ENCODE results near the gene GGACT. TPM values are rescaled to one million over a fixed set of nuclear protein-coding genes. Genes with fewer than 3 reads are reported as not detected.
"Not testable (repeated sequence)": the region's sequence is repeated elsewhere in the genome, so short reads cannot be mapped to it uniquely, and the experiment has no call there.

The GGACT gene
- polyA plus RNA-seq, 1 donor from 2014 or later: 5.8 TPM

DNA sequence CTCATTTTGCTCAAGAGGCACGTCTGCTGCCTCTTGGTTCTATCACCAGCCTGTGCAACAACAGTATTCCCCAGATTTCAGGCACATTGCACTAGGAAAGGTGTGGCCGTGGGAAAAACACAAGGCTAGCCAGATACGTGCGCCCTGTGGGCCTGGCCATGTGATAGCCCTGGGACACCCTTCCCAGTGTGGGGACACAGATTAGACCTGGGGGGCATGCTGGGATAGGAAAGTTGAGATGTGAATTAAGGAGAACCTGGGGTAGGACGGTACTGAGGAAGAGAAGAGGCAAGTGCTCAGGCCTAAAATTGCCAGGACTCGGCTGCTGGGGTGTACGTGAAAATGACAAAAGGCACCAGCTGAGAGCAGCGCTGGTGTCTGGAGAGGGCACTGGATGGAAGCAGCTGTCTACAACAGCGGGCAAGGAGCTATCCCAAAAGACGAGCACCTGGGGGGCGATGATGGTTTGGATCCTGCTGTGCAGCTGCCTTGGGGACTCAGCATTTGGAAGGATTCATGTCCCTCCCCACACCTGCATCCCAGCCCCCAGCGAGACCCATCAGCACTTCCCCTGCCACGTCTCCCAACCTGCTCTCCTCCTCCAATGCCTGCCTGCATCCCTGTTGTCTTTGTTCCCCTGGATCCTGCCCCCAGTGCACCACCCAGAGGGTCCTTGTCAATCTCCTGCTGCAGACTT lies 54.3 kb downstream of the GGACT start:
- no peaks in the 10 kb centered on the region for H3K27me3 Mint-ChIP-seq
- H3K27ac Mint-ChIP-seq: no peak overlapping the region
- H3K9me3 Mint-ChIP-seq: no peaks in the 10 kb centered on the region

DNA sequence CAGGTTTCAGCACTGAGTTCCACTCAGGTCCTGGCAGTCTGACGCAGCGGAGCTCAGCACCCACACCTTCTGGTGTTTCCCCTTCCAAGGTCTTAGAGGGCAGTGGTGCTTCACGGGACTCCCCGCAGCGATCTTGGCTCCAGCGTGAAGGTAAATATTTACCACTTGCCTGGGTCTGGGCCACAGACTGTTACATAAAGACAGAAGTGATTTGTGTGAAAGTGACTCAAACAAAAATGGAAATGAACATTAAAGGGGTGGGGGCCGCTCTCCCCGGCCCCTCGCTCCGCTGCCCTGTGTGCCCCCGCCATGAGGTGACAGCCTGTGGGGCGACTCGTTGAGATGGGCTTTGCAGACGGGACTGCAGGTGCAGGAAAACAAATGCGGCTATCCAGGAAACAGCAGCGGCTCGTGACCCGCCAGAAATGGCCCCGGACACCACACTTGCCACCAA lies 55.0 kb downstream of the GGACT start:
- Mint-ChIP-seq H3K9me3 (no peaks in the 10 kb centered on the region), H3K27ac (no peak overlapping the region), H3K27me3 (no peaks in the 10 kb centered on the region), H3K4me3 (peak overlapping the region in 1 of 4 donors; percentile 39), H3K36me3 (peaks cover 8% of the 10 kb centered on the region), H3K4me1 (no peaks in the 10 kb centered on the region)

More for the DNA sequence above, 54.3 kb downstream of the GGACT start:
- no peaks in the 10 kb centered on the region for H3K4me1 Mint-ChIP-seq
- H3K36me3 Mint-ChIP-seq: peaks cover 8% of the 10 kb centered on the region
- peak overlapping the region in 1 of 4 donors; percentile 6 for H3K4me3 Mint-ChIP-seq

DNA sequence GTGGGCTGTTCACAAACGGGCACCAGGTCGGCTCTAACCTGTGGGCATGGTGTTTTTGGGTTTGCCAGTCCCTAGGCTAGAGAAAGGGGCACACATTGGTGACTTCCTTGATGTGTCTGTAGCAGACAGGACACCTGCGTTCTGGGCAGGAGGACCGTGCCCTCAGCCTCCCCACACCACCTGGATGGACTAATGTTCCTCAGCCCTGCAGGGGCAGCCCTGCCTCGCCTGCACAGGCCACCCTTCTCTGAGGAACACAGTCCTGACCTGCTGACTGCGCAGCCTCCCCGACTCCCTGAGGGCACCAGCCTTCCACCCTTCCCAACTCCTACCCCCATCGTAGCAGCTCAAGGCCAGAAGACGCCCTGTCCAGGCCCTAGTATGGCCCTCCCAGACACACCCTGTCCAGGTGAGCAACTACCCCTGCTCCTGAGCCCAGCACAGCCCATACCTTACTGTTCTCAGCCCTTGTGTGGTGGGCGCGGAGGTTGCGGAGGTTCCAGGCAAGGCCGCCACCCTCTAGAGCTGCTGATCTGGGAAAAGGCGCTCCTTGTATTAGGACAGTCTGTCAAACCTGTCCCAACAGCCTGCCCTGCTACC lies 55.7 kb downstream of the GGACT start:
- Mint-ChIP-seq H3K27ac (no peak overlapping the region), H3K36me3 (peaks cover 8% of the 10 kb centered on the region), H3K4me1 (no peaks in the 10 kb centered on the region), H3K9me3 (no peaks in the 10 kb centered on the region), H3K27me3 (no peaks in the 10 kb centered on the region), H3K4me3 (peak overlapping the region in 1 of 4 donors; percentile 44)

DNA sequence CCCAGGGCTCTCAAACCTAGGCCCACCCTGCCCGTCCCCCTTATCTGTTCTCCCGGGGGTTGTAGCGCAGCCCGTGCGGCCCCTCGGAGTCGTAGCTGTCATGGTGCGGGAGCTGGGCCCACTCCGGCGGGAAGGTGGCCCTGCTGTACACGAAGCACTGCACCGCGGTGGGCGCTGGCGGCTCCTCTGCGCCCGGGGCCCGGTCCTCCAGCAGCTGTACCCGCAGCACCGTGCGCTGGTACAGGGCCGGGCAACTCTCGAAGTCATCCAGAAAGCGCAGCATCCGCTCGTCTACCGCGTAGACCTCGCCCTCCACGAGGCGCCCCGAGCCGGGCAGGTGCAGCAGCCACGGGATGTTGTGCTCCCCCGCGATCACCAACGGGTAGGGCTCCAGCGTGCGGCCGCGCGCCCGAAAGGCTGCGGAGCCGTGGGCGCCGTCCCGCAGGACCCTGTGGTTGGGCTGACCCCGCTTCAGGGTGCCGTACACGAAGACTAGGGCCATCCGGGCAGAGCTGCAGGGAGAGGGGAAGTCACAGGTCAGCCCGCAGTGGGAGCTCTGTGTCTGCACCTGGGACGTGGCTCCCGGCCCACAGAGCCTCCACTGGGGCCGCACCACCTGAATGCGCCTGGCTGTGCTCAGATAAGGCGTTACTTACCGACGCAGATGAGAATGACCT lies 56.4 kb downstream of the GGACT start:
- no peak overlapping the region for H3K27ac Mint-ChIP-seq

DNA sequence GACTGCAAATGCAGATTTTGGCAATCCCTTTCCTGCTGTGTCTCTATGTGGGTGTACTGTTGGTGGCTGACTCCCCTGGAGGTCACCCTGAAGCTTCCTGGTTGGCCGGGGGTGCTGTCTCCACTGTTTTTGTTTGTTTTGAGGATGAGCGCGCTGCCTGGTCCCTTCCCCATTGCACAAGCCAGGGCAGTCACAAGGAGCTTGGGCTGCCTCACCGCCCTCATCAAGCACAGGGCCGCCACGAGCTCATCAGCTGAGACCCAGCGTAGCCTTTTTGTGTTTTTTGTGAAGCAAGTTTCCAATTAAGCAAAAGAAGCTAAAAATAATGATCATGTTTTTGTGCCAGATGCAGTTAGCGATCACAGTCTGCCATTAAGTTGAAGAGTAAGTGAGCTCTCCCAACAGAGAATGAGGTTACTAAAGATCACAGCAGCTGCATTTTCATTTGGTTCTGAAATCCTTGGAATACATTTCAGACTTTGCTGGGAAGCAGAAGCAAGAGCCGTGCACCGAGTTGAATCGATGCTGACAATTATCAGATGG lies 57.8 kb downstream of the GGACT start:
- Mint-ChIP-seq H3K4me3 (peak overlapping the region in 1 of 4 donors; percentile 51), H3K27me3 (no peaks in the 10 kb centered on the region), H3K36me3 (peaks cover 6% of the 10 kb centered on the region), H3K4me1 (no peaks in the 10 kb centered on the region), H3K9me3 (no peaks in the 10 kb centered on the region), H3K27ac (no peak overlapping the region)

More for the DNA sequence above, 56.4 kb downstream of the GGACT start:
- H3K4me1 Mint-ChIP-seq: no peaks in the 10 kb centered on the region
- H3K27me3 Mint-ChIP-seq: no peaks in the 10 kb centered on the region
- H3K36me3 Mint-ChIP-seq: peaks cover 8% of the 10 kb centered on the region
- H3K4me3 Mint-ChIP-seq: no peak overlapping the region
- H3K9me3 Mint-ChIP-seq: no peaks in the 10 kb centered on the region

DNA sequence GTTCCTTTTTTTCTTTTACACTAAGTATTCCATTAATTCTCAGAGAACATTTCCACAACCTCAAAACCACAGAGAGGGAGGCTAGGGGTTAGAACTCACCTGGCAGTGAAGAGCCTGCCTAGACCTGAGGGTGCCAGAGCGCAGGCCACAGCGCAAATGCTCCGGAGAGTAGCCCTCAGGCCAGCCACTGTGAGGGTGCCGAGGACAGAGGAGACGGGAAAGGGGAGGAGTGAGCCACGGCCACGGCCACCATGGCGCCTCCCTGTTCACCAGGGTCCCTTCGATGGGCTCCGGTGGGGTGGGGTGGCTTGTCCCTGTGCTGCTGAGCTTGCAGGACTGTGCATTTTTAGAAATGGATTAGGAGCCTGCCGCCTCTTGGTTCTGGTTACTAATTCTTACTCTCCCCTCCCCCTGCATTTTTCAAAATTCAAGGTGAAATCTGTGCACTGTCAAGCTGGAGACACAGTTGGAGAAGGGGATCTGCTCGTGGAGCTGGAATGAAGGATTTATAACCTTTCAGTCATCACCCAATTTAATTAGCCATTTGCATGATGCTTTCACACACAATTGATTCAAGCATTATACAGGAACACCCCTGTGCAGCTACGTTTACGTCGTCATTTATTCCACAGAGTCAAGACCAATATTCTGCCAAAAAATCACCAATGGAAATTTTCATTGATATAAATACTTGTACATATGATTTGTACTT lies 58.8 kb downstream of the GGACT start:
- H3K4me3 Mint-ChIP-seq: no peak overlapping the region

DNA sequence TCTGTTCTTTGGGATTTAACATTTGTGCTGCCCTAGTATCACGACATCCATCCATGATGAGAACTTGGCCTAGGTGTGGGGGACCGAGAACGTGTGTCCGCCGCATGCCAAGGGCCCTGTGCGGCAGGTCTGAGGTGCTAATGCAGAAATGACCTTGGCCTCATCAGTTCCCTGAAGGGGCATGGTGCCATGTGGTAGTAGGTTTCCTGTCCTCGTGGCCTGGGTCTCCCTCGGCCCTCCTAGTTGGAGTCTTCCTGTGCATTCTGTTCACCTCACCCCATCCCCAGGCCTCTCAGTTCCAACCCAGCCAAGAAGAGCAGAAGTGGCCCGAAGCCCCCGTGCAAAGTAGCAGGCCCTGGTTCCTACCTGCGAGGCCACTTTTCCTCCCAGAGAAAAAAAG lies 59.8 kb downstream of the GGACT start:
- Mint-ChIP-seq H3K9me3 (no peaks in the 10 kb centered on the region), H3K27me3 (no peaks in the 10 kb centered on the region), H3K27ac (no peak overlapping the region), H3K4me3 (no peak overlapping the region), H3K36me3 (peaks cover 8% of the 10 kb centered on the region), H3K4me1 (peaks cover 0 to 2% (median 0%) of the 10 kb centered on the region in 3 donors)

More for the DNA sequence above, 58.8 kb downstream of the GGACT start:
- Mint-ChIP-seq H3K4me1 (peaks cover 0 to 2% (median 0%) of the 10 kb centered on the region in 3 donors), H3K9me3 (no peaks in the 10 kb centered on the region), H3K36me3 (peaks cover 6% of the 10 kb centered on the region), H3K27ac (no peak overlapping the region), H3K27me3 (no peaks in the 10 kb centered on the region)

DNA sequence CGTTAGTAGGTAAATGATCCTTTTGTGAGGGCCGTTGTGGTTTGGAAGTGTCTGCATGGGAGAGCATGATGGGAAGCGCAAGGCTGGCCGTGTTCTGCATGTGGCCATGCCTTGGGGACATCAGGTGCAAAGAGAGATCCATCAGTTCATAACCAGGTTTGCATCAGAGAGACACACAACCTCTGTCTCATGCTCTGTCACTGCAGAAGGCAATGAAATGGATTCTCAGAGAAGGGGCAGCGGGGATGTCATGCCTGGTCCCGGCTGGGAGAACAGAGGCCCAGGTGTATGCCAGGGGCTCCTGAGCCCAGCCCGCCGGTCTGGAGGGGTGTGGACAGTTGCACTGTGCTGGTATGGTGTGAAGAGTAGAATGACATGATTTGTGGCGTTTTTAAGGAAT lies 60.2 kb downstream of the GGACT start:
- no peaks in the 10 kb centered on the region for H3K27me3 Mint-ChIP-seq
- H3K36me3 Mint-ChIP-seq: peaks cover 8% of the 10 kb centered on the region
- no peak overlapping the region for H3K4me3 Mint-ChIP-seq
- no peaks in the 10 kb centered on the region for H3K9me3 Mint-ChIP-seq
- peaks cover 0 to 2% (median 0%) of the 10 kb centered on the region in 3 donors for H3K4me1 Mint-ChIP-seq
- no peak overlapping the region for H3K27ac Mint-ChIP-seq

DNA sequence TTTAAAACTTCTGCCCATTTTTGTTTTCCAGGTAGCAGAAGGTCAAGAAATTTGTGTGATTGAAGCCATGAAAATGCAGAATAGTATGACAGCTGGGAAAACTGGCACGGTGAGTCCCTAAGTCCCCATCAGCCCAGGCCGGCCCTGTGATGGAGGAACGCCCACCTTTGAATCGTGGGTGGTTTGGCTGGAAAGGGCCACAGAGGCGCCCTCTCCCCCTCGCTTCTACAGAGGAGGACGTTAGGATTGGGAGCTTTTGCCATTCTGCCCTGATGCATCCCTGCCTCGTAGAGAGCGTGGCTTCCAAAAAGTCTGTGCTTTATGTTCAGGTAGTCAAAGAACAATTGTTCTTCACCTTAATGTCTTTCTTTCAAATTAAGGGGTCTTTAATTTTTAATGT lies 60.9 kb downstream of the GGACT start:
- H3K36me3 Mint-ChIP-seq: peaks cover 8% of the 10 kb centered on the region
- no peak overlapping the region for H3K27ac Mint-ChIP-seq
- peaks cover 2% of the 10 kb centered on the region for H3K27me3 Mint-ChIP-seq
- no peaks in the 10 kb centered on the region for H3K9me3 Mint-ChIP-seq
- H3K4me1 Mint-ChIP-seq: peaks cover 0 to 2% (median 0%) of the 10 kb centered on the region in 3 donors
- H3K4me3 Mint-ChIP-seq: no peak overlapping the region

DNA sequence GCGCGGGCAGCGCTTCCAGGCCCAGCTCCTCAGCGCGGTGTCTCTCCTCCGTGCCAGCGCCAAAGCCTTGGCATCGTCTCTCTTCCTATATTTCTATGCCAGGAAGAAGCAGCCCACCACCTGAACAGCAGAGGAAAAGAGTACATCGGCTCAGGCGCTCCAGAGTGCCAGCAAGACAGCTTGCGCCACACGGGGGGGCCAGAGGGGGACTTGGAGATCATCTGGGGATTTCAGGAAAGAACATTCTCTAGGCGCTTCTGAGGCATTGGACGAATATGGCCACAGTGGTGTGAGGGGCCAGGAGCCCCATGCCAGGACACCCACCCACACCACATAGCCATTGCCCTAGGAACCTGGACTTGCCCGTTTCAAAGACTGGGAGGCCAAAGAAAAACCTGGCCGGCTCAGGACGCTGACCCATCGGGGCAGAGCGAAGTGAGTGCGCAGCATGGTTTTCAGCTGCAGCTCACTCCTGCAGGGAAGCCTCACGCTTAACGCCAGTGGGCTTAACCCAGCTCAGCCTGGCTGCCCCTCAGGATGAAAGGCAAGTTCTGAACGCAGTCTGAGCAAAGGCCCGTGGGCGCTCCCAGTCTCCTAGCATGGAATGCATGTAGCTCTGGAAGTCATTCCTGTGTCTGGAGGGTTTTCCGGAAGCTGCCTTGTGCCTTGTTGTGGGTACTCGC lies 62.1 kb downstream of the GGACT start:
- H3K27me3 Mint-ChIP-seq: peaks cover 2% of the 10 kb centered on the region
- H3K4me1 Mint-ChIP-seq: peaks cover under 1 to 6% (median 4%) of the 10 kb centered on the region in 3 donors
- H3K27ac Mint-ChIP-seq: no peak overlapping the region
- peaks cover 5% of the 10 kb centered on the region for H3K36me3 Mint-ChIP-seq
- peak overlapping the region in 1 of 4 donors; percentile 8 for H3K4me3 Mint-ChIP-seq
- H3K9me3 Mint-ChIP-seq: no peaks in the 10 kb centered on the region

DNA sequence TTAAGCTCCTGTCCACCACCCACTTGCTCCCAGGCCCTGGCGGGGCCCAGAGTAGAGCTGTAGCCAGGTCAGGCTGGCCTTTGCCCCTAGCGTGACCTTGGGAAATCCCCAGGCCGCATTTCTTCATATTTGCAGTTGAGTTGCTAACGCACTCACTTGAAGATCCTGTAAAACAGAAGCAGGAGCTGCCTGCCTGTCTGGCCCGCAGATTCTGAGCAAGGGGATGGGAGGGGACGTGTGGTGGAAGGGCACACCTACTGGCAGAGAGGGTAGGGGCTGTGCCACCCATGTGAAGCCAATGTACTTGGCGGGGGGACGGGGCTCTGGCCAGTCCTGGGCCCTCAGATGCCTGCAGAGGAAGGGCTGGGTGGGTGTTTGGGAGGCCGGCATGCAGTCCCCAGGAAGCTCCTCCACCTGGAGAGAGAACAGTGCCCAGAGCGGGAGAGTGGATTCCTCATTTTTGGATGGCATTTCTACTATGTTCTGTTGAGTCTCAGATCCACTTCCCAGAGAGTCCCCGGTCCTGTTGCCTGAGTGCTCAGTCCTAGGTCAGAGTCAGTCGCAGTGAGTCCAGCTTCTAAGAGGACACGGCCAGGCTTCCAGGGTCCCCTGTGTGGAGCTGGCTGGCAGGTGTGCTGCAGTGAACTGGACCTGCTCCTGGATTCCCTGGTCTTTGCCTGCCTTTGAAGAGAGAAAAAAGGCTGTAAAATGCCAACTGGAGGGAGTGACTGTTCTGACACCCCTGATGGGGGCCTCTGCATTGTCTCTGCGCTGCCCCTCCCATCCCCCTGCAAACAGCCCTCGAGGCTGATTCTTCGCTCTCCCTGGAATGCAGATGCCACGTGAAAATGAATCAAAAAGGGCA lies 62.9 kb downstream of the GGACT start:
- H3K9me3 Mint-ChIP-seq: no peaks in the 10 kb centered on the region
- H3K36me3 Mint-ChIP-seq: peaks cover 4% of the 10 kb centered on the region
- peak overlapping the region in 1 of 4 donors; percentile 8 for H3K4me3 Mint-ChIP-seq
- no peak overlapping the region for H3K27ac Mint-ChIP-seq
- peaks cover 2 to 8% (median 8%) of the 10 kb centered on the region in 3 donors for H3K4me1 Mint-ChIP-seq
- peaks cover 2% of the 10 kb centered on the region for H3K27me3 Mint-ChIP-seq

DNA sequence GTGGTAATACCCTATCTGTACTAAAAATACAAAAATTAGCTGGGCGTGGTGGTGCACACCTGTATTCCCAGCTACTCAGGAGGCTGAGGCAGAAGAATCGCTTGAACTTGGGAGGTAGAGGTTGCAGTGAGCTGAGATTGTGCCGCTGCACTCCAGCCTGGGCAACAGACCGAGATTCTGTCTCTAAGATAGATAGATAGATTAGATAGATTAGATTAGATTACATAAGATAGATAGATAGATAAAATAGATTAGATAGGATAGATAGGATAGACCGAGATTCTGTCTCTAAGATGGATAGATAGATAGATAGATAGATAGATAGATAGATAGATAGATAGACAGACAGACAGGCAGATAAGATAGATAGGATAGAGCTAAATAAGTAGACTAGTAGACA lies 63.9 kb downstream of the GGACT start:
- H3K27me3 Mint-ChIP-seq, H3K4me1 Mint-ChIP-seq, H3K4me3 Mint-ChIP-seq, H3K9me3 Mint-ChIP-seq, H3K27ac Mint-ChIP-seq, H3K36me3 Mint-ChIP-seq: not testable (repeated sequence)

DNA sequence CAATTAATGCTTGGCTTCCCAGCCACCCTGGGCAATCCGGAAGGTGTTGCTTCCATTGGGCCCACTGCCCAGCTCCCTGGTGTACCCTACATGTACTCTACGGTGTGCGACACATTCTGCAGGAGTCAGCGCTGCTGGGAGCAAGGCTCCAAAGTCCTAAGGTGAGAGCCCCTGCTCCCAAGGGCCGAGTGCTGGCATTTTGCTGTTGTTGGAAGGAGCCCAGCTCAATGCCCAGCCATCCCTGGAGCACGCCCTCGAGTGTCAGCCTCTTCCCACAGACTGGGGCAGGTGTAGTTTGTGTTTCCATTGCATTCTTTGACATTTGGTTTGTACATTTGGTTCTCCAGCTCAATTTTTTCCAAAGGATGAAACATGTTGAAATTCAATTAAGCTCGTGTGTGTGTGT lies 64.6 kb downstream of the GGACT start:
- Mint-ChIP-seq H3K4me3 (no peak overlapping the region), H3K9me3 (no peaks in the 10 kb centered on the region), H3K27ac (no peak overlapping the region), H3K27me3 (peaks cover 2% of the 10 kb centered on the region), H3K36me3 (peaks cover 1% of the 10 kb centered on the region), H3K4me1 (peaks cover 2 to 8% (median 8%) of the 10 kb centered on the region in 3 donors)

All from IgD-negative memory B cell (primary cell).